Measurements from ENCODE around the gene ZNF236. TPM values are rescaled to one million over a fixed set of nuclear protein-coding genes. Genes with fewer than 3 reads are reported as not detected.
"Not testable (repeated sequence)": the region's sequence is repeated elsewhere in the genome, so short reads cannot be mapped to it uniquely, and the experiment has no call there.

The ZNF236 gene
- 10 to 100 TPM; 13.1 to 13.5 TPM for total RNA-seq

DNA sequence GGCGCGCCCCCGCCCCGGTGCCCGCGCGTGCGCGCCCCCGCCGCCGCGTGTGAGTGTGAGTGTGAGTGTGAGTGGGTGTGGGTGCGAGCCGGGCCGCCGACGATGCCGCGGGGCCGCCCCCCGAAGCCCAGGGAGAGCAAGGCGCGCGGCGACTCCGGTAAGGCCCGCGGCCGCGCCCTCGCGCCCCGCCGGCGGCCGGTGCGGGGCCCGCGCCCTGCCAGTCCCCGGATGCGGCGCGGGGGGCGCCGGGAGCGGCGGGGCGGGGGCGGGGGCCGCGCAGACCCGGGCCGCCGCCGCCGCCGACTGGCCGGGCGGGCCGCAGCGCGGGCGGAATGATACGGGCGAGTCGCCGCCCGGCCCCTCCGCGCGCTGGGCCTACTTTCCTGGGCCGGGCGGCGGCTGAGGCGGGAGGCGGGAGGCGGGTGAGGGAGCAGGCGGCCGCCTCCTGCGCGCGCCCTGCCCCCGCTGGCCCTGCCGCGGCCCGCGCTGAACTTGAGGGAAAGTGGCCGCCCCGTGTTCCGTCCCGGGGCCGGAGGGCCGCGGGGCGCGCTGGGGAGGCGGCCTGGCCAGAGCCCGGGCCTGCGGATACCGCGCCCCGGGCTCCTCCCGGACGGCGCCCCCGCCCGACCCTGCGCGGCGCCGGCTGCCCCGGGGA is at the start of gene ZNF236:
Gene ZNF236 (plus strand): TSS at position 52 of the 655 bp plus-strand sequence. CDS start 51 bp downstream, at position 103.
- POLR2A ChIA-PET, result no interaction called here
- CTCF ChIA-PET, result no interaction called here

DNA sequence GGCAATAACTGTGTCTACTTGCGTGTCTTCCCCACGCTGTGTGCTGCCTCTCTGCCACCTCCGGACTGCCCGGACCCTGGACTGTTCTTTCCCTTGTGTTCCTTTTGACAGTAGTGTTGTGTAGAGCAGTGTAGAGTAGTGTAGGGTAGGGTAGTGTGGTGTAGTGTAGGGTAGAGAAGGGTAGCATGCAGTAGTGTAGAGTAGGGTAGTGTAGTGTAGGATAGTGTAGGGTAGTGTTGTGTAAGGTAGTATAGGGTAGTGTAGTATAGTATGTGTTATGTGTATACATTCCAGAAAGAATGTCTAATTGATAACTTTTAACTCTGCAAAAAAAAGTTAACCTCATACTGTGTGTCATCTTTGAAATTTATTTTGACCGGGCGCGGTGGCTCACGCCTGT is 49.7 kb upstream of the ZNF236 start:
- ChIA-PET CTCF (no interaction called here), POLR2A (no interaction called here)

DNA sequence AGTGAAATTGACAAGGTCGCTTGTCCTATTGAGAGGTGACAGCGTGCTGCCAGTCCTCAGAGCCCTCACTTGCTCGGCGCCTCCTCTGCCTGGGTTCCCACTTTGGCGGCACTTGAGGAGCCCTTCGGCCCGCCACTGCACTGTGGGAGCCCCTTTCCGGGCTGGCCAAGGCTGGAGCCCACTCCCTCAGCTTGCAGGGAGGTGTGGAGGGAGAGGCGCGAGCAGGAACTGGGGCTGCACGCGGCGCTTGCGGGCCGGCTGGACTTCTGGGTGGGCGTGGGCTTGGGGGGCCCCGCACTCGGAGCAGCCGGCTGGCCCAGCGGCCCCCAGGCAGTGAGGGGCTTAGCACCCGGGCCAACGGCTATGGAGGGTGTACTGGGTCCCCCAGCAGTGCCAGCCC is 45.3 kb upstream of the ZNF236 start:
- POLR2A ChIA-PET, CTCF ChIA-PET: not testable (repeated sequence)

DNA sequence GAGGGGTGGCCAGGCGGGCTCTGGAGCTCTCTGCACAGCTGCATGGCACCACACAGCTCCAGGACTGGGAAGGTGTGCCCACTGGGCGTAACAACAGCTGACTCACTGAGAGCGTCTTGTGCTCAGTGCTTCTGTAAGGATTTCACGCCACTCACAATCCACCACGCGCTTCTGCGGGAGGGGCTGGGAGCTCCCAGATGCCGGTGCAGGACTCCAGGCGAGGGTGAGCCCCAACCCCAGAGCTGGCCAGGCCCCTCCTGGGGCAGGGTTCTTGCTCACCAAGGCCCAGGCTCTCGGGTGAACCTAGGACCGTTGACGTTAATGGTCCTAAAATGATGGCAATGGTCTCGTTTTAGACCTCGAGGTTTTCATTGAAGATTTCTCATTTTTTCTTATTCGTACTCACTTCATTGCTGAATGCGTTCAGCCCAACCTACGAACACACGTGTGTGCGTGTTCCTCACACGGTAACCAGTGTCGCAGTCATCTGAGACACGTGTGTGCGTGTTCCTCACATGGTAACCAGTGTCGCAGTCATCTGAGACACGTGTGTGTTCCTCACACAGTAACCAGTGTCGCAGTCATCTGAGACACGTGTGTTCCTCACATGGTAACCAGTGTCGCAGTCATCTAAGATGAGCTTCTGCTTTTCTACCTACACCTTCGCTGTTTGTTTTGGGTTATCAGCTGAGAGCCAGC is 38.4 kb upstream of the ZNF236 start:
- ChIA-PET CTCF (no interaction called here), POLR2A (no interaction called here)

DNA sequence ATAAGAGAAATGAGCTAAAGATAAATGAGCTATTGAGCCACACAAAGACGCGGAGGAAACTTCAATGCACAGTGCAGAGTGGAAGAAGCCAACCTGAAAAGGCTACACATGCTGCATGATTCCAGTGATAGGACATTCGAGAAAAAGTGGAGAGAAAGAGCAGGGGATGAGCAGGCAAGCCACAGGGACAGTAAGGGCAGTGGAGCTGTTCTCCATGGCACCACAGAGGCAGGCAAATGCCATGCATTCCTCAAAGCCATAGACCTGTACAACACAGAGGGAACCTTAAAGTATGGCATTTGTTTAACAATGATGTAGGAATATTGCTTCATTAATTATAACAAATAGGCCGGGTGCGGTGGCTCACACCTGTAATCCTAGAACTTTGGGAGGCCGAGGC is 36.5 kb upstream of the ZNF236 start:
- ChIA-PET POLR2A (no interaction called here), CTCF (interaction anchor here (1.0 kb wide), 1 partner anchor 16 kb away, joined by 3 read pairs; no protein-coding TSS in a partner anchor)

DNA sequence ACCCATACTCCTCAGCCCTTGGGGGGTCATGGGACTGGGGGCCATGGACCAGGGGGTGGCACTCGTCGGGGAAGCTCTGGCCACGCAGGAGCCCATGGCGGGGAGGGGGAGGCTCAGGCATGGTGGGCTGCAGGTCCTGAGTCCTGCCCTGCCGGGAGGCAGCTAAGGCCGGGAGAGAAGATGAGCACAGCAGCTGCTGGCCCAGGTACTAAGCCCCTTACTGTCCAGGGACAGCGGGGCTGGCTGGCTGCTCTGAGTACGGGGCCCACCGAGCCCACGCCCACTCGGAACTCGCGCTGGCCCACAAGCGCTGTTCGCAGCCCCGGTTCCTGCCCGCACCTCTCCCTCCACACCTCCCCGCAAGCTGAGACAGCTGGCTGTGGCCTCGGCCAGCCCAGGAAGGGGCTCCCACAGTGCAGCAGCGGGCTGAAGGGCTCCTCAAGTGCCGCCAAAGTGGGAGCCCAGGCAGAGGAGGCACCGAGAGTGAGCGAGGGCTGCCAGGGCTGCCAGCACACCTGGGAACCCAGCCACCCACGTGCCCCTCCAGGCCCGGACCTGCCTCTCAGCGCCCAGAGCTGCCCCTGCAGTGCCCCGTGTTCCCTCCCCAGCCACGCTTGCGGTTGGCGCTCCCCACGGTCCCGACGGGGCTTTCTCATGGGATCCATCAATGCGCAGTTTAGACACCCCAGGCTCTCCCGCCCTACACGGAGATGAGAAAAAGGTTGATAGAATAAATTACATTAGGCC is 33.6 kb upstream of the ZNF236 start:
- POLR2A ChIA-PET, result no interaction called here
- CTCF ChIA-PET, result interaction anchor here (2.3 kb wide), 1 partner anchor 14 kb away, joined by 7 read pairs; no protein-coding TSS in a partner anchor

DNA sequence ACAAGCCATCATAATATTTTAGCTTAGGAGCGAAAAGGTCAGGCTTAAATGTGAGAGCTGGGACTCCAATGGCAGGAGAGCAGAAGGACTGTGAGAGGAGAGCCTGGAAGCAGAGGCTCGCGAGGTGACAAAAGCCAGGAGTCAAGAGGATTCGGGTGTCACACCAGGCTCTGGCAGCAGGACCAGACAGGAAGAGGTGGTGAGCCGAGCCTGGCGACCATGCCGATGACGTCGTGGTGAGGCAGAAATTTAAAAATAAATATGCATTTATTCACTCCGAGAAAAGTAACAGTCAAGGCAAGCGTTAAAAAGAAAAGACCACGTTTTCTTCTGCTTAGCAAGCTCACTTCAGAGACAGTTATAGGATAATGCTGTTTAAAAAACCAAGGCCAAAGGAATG is 31.3 kb upstream of the ZNF236 start:
- CTCF ChIA-PET, result interaction anchor here (1.3 kb wide), 1 partner anchor 12 kb away, joined by 3 read pairs; no protein-coding TSS in a partner anchor

DNA sequence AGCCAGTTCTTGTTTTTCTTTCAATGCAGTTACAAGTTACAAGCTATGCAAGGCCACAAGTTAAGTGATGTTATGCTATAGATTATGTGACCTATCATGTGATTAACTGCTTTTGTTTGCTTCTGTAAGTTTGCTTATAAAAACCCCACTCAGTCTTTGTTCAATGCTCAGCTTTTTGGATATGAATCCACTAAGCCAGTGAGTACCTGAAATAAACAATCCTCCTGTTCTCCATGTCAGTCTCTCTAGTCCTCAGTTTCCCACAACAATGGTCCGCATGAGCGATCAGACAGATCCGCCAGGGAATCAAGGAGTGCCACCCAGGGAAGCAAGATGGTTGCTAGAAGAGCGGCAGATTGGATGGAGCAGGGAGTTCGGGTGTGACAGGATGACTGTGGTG is 30.7 kb upstream of the ZNF236 start:
- ChIA-PET CTCF (interaction anchor here (1.3 kb wide), 1 partner anchor 12 kb away, joined by 3 read pairs; no protein-coding TSS in a partner anchor), POLR2A (no interaction called here)

More for the DNA sequence above, 31.3 kb upstream of the ZNF236 start:
- POLR2A ChIA-PET, result no interaction called here

DNA sequence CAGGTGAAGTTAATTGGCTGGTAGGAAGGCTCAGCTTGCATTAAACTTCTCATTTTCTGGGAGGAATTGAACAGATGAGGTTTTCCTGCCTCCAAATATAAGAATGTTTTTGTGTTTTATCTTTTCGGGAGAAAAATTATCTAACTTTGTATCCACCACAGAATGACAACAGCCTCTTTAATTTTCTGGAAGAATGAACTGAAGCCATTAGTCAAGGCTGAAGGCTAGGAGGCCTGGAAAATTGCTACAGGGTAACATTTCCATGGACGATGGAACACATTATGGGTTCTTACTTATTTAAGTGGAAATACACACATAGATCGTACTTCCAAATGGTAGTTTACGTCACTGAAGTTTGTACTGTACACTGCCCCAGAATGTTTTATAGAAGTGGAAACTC is 28.0 kb upstream of the ZNF236 start:
- CTCF ChIA-PET, result no interaction called here
- POLR2A ChIA-PET, result no interaction called here

DNA sequence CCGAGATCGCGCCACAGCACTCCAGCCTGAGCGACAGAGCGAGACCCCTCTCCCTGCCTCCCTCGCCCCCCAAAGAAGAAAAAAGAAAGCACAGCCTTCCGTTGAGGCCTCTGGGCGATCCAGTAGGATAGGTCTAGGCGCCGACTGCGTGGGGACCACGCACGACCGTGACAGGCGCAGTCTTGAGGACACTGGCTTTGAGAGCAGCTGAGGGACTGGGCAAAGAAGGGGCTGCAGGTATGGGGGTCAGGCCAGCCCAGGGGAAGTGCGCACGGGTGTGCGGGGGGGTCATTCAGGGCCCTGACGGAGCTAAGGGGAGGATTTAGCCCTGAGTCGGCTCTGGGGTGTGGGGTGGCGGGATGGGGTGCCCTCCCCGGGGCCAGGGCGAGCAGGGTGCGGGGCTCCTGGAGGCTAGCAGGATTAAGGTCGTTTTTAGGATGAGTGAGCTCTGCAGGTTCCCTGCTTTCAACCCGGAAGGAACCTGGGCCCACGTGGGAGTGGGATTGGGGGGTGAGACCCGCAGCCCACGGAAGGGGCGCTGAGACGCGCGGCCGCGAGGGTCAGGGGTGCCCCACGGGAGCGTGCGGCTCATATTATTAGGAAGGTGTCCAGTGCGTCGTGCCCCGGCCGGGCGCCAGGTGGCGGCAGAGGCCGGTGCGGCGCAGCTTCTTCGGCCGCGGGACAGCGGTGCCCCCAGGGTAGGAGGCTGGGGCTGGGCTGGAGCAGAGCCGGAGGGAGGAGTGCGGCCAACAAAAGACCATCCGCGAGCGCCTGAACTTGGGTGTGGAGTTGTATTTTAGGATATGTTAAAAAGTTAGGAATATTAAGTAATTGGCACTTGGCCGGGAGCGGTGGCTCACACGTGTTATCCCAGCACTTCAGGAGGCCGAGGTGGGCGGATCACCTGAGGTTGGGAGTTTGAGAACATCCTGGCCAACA is 20.5 kb upstream of the ZNF236 start:
- POLR2A ChIA-PET, result no interaction called here
- CTCF ChIA-PET, result interaction anchor here (0.6 to 3.7 kb wide), 14 partner anchors 11 to 666 kb away, joined by 3 to 46 read pairs (median 4); partner anchors contain the start of gene MBP

DNA sequence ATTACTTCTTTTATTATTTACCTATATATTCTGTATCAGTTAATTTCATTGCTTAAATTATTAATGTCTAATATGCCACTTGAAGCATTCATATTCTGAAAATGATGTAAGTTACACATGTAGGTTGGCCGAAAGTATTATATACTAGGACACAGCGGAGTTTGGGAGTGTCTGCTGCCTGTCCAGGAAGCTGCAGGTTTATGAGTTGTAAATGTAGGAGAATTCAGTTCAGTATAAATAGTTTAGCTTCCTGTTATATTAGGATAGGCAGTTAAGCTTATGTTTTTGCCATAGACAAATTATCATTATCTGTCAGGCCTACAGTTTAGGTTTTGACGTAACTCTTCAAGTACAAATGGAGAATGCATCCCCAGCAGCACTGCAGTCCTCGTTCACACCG is 18.9 kb upstream of the ZNF236 start:
- POLR2A ChIA-PET, result interaction anchor here (0.6 kb wide), 1 partner anchor 22 kb away, joined by 3 read pairs; no protein-coding TSS in a partner anchor
- CTCF ChIA-PET, result interaction anchor here (0.7 to 3.7 kb wide), 20 partner anchors 8 to 293 kb away, joined by 3 to 46 read pairs (median 4); no protein-coding TSS in a partner anchor

DNA sequence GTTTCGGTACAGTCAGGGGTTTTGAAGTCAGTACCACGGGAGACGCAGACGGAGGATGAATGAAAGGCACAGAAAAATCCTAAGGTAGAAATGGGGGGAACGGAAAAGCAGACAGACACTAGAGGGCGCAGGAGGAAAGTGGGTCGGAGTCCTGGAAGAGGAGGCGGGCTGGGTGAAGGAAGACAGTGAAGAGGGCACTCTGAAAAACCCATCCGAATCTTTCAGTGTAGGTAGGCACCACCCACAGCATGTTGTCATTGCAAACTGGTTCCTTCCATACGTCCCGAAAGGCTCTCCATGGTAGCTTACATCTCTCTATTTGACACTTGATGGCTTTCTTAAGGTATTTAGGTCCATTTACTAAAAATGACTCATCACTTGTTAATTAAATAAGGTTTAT is 18.5 kb upstream of the ZNF236 start:
- ChIA-PET CTCF (interaction anchor here (0.7 to 3.7 kb wide), 14 partner anchors 8 to 293 kb away, joined by 3 to 46 read pairs (median 4); no protein-coding TSS in a partner anchor), POLR2A (no interaction called here)

DNA sequence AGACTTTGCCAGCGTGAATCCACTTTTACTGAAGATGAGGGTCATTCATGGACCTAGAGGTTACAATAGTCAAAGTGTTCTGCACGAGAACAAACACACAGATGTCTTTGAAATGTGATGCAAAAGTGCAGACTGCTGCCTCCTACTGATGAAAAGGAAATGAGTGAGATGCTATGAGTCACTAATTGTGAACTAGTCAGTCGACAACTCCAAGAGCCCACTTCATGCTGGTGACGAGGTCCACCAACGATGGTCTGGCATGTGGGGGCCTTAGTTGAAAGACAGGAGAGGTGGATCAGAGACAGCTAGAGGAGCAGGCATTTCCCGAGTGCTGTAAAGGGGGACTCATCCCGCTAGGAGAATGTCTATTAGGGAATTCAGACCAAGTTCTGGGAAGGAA is 17.1 kb upstream of the ZNF236 start:
- ChIA-PET POLR2A (no interaction called here), CTCF (no interaction called here)

DNA sequence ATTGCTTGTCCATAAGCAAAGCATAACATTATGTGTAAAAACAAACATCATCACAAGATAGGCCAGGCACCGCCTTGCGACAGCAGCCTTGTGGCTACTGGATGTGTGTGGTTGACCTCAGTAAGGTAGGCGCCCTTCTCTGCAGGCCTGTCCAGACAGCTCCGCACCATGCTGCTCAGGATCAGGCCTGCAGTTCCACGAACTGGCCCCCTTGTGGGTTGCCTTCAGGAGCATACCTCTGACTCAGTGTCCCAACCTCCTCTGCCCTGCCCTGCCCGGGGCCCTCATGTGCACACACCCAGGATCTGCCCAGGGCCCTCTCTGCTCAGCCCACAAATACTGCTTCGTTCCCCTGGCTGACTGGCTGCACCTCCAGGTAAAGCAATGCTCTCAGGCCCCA is 16.1 kb upstream of the ZNF236 start:
- POLR2A ChIA-PET, result no interaction called here
- CTCF ChIA-PET, result no interaction called here

DNA sequence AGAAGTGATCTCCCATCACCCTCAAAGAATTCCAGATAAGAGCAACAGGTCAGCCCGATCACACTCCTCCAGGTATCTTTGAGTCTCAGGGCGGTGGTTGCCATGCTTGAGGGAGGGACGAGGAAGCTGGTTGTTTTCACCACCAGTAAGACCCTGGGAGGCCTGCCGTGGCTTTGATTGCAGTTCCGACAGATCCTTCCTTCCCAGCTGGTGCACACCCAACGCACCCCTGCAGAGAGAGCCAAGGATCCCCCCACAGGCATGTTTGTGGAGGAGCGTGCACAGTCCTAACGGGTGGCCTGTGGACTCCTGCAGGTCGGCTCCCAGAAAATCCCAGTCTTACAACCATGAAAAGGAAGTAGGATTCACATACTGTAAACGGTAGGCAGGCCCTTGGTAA is 13.8 kb upstream of the ZNF236 start:
- POLR2A ChIA-PET, result no interaction called here
- CTCF ChIA-PET, result interaction anchor here (0.7 kb wide), 1 partner anchor 45 kb away, joined by 4 read pairs; no protein-coding TSS in a partner anchor

DNA sequence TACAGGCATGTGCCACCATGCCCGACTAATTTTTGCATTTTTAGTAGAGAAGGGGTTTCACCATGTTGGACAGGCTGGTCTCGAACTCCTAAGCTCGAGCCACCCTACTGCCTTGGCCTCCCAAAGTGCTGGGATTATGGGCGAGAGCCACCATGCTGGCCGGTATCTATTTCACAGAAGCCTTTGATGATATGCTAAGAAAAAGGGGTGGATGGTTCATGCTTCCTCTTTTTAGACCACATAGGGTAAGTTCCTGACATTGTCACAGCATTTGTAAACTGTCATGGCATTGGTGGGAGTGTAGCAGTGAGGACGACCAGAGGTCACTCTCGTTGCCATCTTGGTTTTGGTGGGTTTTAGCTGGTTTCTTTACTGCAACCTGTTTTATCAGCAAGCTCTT is 10.8 kb upstream of the ZNF236 start:
- POLR2A ChIA-PET, result not testable (repeated sequence)

DNA sequence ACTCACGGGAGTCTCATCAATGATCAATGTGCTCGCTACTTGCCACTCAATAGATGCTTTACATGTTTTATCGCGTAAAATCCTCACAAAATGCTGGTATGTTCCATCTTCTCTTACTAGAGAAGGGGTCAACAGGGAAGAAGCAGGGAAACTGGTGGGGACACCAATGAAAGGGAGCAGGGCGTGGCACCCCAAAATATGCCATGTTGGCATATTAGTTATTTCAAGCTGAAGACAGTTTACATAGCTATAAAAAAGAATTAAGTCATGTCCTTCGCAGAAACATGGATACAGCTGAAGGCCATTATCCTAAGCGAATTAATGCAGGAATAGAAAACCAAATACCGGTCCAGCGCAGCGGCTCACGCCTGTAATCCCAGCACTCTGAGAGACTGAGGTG is 8.1 kb upstream of the ZNF236 start:
- CTCF ChIA-PET, result interaction anchor here (0.5 to 1.4 kb wide), 2 partner anchors 10 to 12 kb away, joined by 4 to 6 read pairs; no protein-coding TSS in a partner anchor
- POLR2A ChIA-PET, result no interaction called here

More for the DNA sequence above, 10.8 kb upstream of the ZNF236 start:
- CTCF ChIA-PET, result interaction anchor here (1.2 to 1.7 kb wide), 2 partner anchors 8 to 10 kb away, joined by 5 to 6 read pairs; no protein-coding TSS in a partner anchor

DNA sequence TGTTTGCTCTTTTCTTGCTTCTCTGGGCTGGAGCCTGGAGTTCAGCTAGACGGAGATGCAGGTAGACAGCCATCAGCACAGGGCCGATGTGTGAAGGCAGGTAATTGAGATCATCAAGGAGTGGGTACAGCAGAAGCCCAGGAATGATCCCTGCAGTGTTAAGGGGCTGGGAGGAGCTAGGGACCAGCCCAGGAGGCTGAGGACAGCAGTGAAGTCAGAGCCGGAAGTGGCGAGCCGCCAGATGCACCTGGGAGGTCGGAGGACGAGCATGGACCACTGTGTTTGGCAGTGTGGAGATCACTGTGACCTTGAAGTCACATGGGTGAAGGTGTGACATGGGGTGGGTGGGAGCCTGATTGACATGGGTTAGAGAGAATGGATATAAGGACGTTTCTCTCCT is 6.2 kb upstream of the ZNF236 start:
- CTCF ChIA-PET, result interaction anchor here (0.5 kb wide), 1 partner anchor 268 kb away, joined by 3 read pairs; no protein-coding TSS in a partner anchor
- POLR2A ChIA-PET, result no interaction called here
